Liver (tissue), 9 donors: Measurements from ENCODE around the gene EHD1. TPM values are rescaled to one million over a fixed set of nuclear protein-coding genes. Genes with fewer than 3 reads are reported as not detected.

Source experiments
- DNase-seq: peaks from one replicate; pipeline ENCODE4 v3.0.0-alpha.2; 2017; ENCODE audit warnings: low spot score
- H3K27ac ChIP-seq, 2 donors: one replicate each; pipeline ENCODE4 v1.7.0; 2013; ENCODE audit warnings: inconsistent platforms in 2 of 2, low read length in 2 of 2, control low read depth in 1 of 2, low read depth in 1 of 2, mild to moderate bottlenecking in 1 of 2
- H3K27me3 ChIP-seq, 4 donors: one replicate each; pipeline versions ENCODE4 v1.6.1 to v1.7.0; 2013; ENCODE audit warnings: low read length in 3 of 4, inconsistent platforms in 1 of 4, mild to moderate bottlenecking in 1 of 4, moderate library complexity in 1 of 4; ENCODE audit not compliant: control insufficient read depth in 4 of 4, insufficient read depth in 4 of 4
- H3K36me3 ChIP-seq, 4 donors: one replicate each; pipeline versions ENCODE4 v1.6.1 to v1.7.0; 2013; ENCODE audit warnings: low read length in 3 of 4, mild to moderate bottlenecking in 3 of 4, low read depth in 1 of 4, moderate library complexity in 1 of 4; ENCODE audit not compliant: control insufficient read depth in 4 of 4, insufficient read depth in 3 of 4
- H3K4me1 ChIP-seq, 4 donors: one replicate each; pipeline versions ENCODE4 v1.6.1 to v1.7.0; 2013; ENCODE audit warnings: low read length in 3 of 4, mild to moderate bottlenecking in 3 of 4, moderate library complexity in 1 of 4; ENCODE audit not compliant: control insufficient read depth in 4 of 4, insufficient read depth in 4 of 4
- H3K4me3 ChIP-seq, 3 donors: one replicate each; pipeline versions ENCODE4 v1.6.1 to v1.7.0; 2013; ENCODE audit warnings: low read length in 3 of 3, control low read depth in 1 of 3, low read depth in 1 of 3, mild to moderate bottlenecking in 1 of 3
- H3K9ac ChIP-seq, 2 donors: one replicate each; pipeline ENCODE4 v1.7.0; 2013; ENCODE audit warnings: low read length in 2 of 2, mild to moderate bottlenecking in 2 of 2, moderate library complexity in 2 of 2, control low read depth in 1 of 2, low read depth in 1 of 2
- H3K9me3 ChIP-seq, 4 donors: one replicate each; pipeline versions ENCODE4 v1.6.1 to v1.7.0; 2013; ENCODE audit warnings: low read length in 3 of 4; ENCODE audit not compliant: control insufficient read depth in 4 of 4
- ATF3 ChIP-seq: IDR thresholded peaks from 2 replicates; pipeline ENCODE4 v1.6.1; 2016; ENCODE audit warnings: antibody characterized with exemption
- CTCF ChIP-seq: fragments of 150-350 bp; IDR thresholded peaks from 2 replicates; pipeline ENCODE4 v1.5.1; 2017; ENCODE audit warnings: improper control_type of control experiment, low read depth, low read length; ENCODE audit not compliant: missing input control
- FOXA1 ChIP-seq: IDR thresholded peaks from 2 replicates; pipeline ENCODE4 v1.6.1; 2016; ENCODE audit warnings: antibody characterized with exemption
- FOXA2 ChIP-seq: IDR thresholded peaks from 2 replicates; pipeline ENCODE4 v1.6.1; 2016; ENCODE audit warnings: antibody characterized with exemption
- GABPA ChIP-seq, 2 donors: IDR thresholded peaks in 1 of 2; conservative IDR thresholded peaks in 1 of 2; 2 replicates each; pipeline ENCODE4 v1.6.1; 2016; ENCODE audit warnings: antibody characterized with exemption in 2 of 2, mild to moderate bottlenecking in 1 of 2, moderate library complexity in 1 of 2
- HNF4A ChIP-seq, 2 donors: conservative IDR thresholded peaks; 2 replicates each; pipeline ENCODE4 v1.6.1; 2016; ENCODE audit warnings: antibody characterized with exemption in 2 of 2, mild to moderate bottlenecking in 2 of 2
- JUND ChIP-seq, 2 donors: IDR thresholded peaks; 2 replicates each; pipeline ENCODE4 v1.6.1; 2016; ENCODE audit warnings: antibody characterized with exemption in 2 of 2
- MAX ChIP-seq: IDR thresholded peaks from 2 replicates; pipeline ENCODE4 v1.6.1; 2016; ENCODE audit warnings: antibody characterized with exemption
- NR2F2 ChIP-seq: IDR thresholded peaks from 2 replicates; pipeline ENCODE4 v1.6.1; 2016; ENCODE audit warnings: antibody characterized with exemption
- REST ChIP-seq: IDR thresholded peaks from 2 replicates; pipeline ENCODE4 v1.6.1; 2016; ENCODE audit warnings: antibody characterized with exemption, mild to moderate bottlenecking
- RXRA ChIP-seq, 2 donors: IDR thresholded peaks; 2 replicates each; pipeline ENCODE4 v1.6.1; 2017 to 2018; ENCODE audit warnings: antibody characterized with exemption in 2 of 2, mild to moderate bottlenecking in 1 of 2
- SP1 ChIP-seq: IDR thresholded peaks from 2 replicates; pipeline ENCODE4 v1.6.1; 2018; ENCODE audit warnings: antibody characterized with exemption, mild to moderate bottlenecking
- TAF1 ChIP-seq: conservative IDR thresholded peaks from 2 replicates; pipeline ENCODE4 v1.6.1; 2016; ENCODE audit warnings: antibody characterized with exemption, mild to moderate bottlenecking
- YY1 ChIP-seq: IDR thresholded peaks from 2 replicates; pipeline ENCODE4 v1.6.1; 2016; ENCODE audit warnings: antibody characterized with exemption, mild to moderate bottlenecking
- ZBTB33 ChIP-seq: IDR thresholded peaks from 2 replicates; pipeline ENCODE4 v1.6.1; 2016; ENCODE audit warnings: antibody characterized with exemption
- WGBS: extraction: QIAGEN DNeasy Blood & Tissue Kit; methylation state at CpG from one replicate; pipeline ENCODE4 v1.1.7; 2013; 5-methylcytosine and 5-hydroxymethylcytosine counted together
- polyA plus RNA-seq, 2 donors: library from polyadenylated mRNA; stranded (reverse) in 1 of 2; unstranded in 1 of 2; fragments of 200-250 nt in 1 of 2; fragments of >200 nt in 1 of 2; fragmentation: Nextera tagmentation in 1 of 2; extraction: Ambion mirVana in 1 of 2; gene quantifications; one replicate each; pipeline versions ENCODE4 v1.2.1 to v1.2.3, GENCODE V29; 2013 to 2015
- total RNA-seq, 2 donors: library from RNA; depleted of rRNA; stranded (reverse); fragments of >200 nt; gene quantifications; one replicate each; pipeline ENCODE4 v1.2.3, GENCODE V29; 2014
- donor health status: healthy.
- donor health status: healthy.
- donor health status: healthy.
- donor health status: healthy.
- donor health status: healthy.

Gene EHD1
- total and polyA plus RNA-seq, 4 donors: 8.3 to 36.4 (median 19.2) TPM

- no peak for TF ChIP-seq ZBTB33
- no peak for TF ChIP-seq RXRA (IDR thresholded peaks at IDR 0.05)
- TF ChIP-seq FOXA2: no peak
- no peak for TF ChIP-seq FOXA1
- TF ChIP-seq TAF1: no peak
- TF ChIP-seq HNF4A (conservative IDR thresholded peaks at IDR 0.05): no peak
- TF ChIP-seq JUND (IDR thresholded peaks at IDR 0.05): no peak
- TF ChIP-seq YY1: no peak
Measured at GRCh38 chr11:64898541-64898940, 20.1 kb upstream of the EHD1 start (continued).

- no peak overlapping the region for H3K27ac ChIP-seq
- H3K4me3 ChIP-seq: no peak overlapping the region
- no peak for DNase-seq
- H3K36me3 ChIP-seq: peaks cover 22 to 71% (median 39%) of the 10 kb centered on the region in 4 donors
- TF ChIP-seq JUND (IDR thresholded peaks at IDR 0.05): no peak
- TF ChIP-seq HNF4A (conservative IDR thresholded peaks at IDR 0.05): no peak
- no peak for TF ChIP-seq NR2F2
- no peak for TF ChIP-seq SP1
- no peak for TF ChIP-seq YY1
- TF ChIP-seq ATF3: no peak
- TF ChIP-seq MAX: no peak
- no peak for TF ChIP-seq CTCF
- TF ChIP-seq TAF1: no peak
- no peak for TF ChIP-seq ZBTB33
- no peak for TF ChIP-seq FOXA1
- no peak for TF ChIP-seq GABPA (IDR thresholded peaks at IDR 0.05 in 1 of 2, conservative IDR thresholded peaks at IDR 0.05 in 1 of 2)
- TF ChIP-seq FOXA2: no peak
- TF ChIP-seq REST: no peak
- peaks cover 11 to 16% (median 13%) of the 10 kb centered on the region in 4 donors for H3K4me1 ChIP-seq
- H3K9me3 ChIP-seq: no peaks in the 10 kb centered on the region
- WGBS: over 99% methylated on average over 9 of the region's 9 CpGs
- no peak overlapping the region for H3K9ac ChIP-seq
- no peaks in the 10 kb centered on the region for H3K27me3 ChIP-seq
Measured at GRCh38 chr11:64898076-64898445, 19.6 kb upstream of the EHD1 start.
